ENCODE measurements around the gene PCDHA1.

GRCh38 chr5:140966293-140967225, 180.6 kb downstream of the PCDHA1 start, which contains the start of gene PCDHAC2:
- TF ChIP-seq CTCF (IDR thresholded peaks at IDR 0.05; ENCODE audit: low read depth, low read length, poor library complexity, severe bottlenecking) (no peak), EZH2phosphoT487 (IDR thresholded peaks at IDR 0.05; ENCODE audit: borderline replicate concordance, low read length) (no peak)

Measured in DOHH2 (cell line).